K562 (cell line): ENCODE data around the gene CNOT6. TPM values are rescaled to one million over a fixed set of nuclear protein-coding genes. Genes with fewer than 3 reads are reported as not detected.

Source experiments
- ATAC-seq: fragments of 200-7000 bp; cut with Tn5 transposase; 3 replicates; pipeline ENCODE4 v1.9.1; 2020; ENCODE audit warnings: moderate library complexity
- BruUV-seq: library from RNA; stranded (reverse); fragments of 400-500 nt; replicated peaks from 2 replicates; lab custom pipeline; 2021; lab: Mats Ljungman, UMichigan
- CTCF ChIA-PET: fragments of 300-600 bp; formaldehyde crosslinking; extraction: SDS; loops from one replicate; lab custom pipeline; 2021; ENCODE audit warnings: low intra/inter-chr PET ratio; lab: Yijun Ruan, JAX
- POLR2A ChIA-PET: fragments of 300-600, 350-650 bp; sonication (Branson Sonifier 250); formaldehyde crosslinking; extraction: SDS; loops from one replicate; lab custom pipeline; 2021; ENCODE audit warnings: antibody characterized with exemption, inconsistent platforms; lab: Yijun Ruan, JAX
- DNase-seq, 4 experiments: peaks; one replicate each; pipeline versions ENCODE4 v3.0.0 to v3.0.0-alpha.2; 2011 to 2018; ENCODE audit warnings: low spot score in 3 of 4, mixed read lengths in 3 of 4; ENCODE audit errors: extremely low read depth in 1 of 4
- FAIRE-seq: peaks from 2 replicates; lab custom pipeline; 2011; peaks lifted over from hg19 to GRCh38; lab: Jason Lieb, UNC
- H2AFZ ChIP-seq: 2 replicates; pipeline ENCODE4 v1.6.0; 2011; ENCODE audit warnings: low read depth, low read length, control low read depth, inconsistent platforms
- H3K27ac ChIP-seq: fragments of 200-600 bp; 3 replicates; pipeline ENCODE4 v1.8.0; 2011; ENCODE audit warnings: low read depth, mild to moderate bottlenecking, control low read depth, inconsistent platforms, low read length, moderate library complexity, mixed read lengths; ENCODE audit errors: extremely low read depth
- H3K27me3 ChIP-seq, 2 experiments: fragments of 300-600 bp in 1 of 2; 2 replicates in 1 of 2; 3 replicates in 1 of 2; pipeline versions ENCODE4 v1.6.0 to v1.8.0; 2011; ENCODE audit warnings: inconsistent platforms in 2 of 2, low read length in 2 of 2, mild to moderate bottlenecking in 1 of 2, mixed read lengths in 1 of 2, moderate library complexity in 1 of 2; ENCODE audit not compliant: control insufficient read depth in 2 of 2, insufficient read depth in 2 of 2
- H3K36me3 ChIP-seq: fragments of 300-600 bp; 3 replicates; pipeline ENCODE4 v1.8.0; 2011; ENCODE audit warnings: mild to moderate bottlenecking, low read length, inconsistent platforms; ENCODE audit not compliant: control insufficient read depth, insufficient read depth
- H3K4me1 ChIP-seq, 2 experiments: fragments of 200-600 bp in 1 of 2; replicated peaks in 1 of 2; 2 replicates in 1 of 2; 3 replicates in 1 of 2; pipeline versions ENCODE4 v1.5.1 to v1.8.0; 2011; ENCODE audit warnings: inconsistent platforms in 2 of 2, low read length in 2 of 2, mild to moderate bottlenecking in 1 of 2, mixed read lengths in 1 of 2, moderate library complexity in 1 of 2; ENCODE audit not compliant: control insufficient read depth in 2 of 2, insufficient read depth in 2 of 2
- H3K4me2 ChIP-seq: 2 replicates; pipeline ENCODE4 v1.6.1; 2011; ENCODE audit warnings: low read length, control low read depth, inconsistent platforms, mixed read lengths; ENCODE audit not compliant: insufficient read depth
- H3K4me3 ChIP-seq: fragments of 200-600 bp; sonication (generic), shearing (Covaris generic); 2 replicates; pipeline ENCODE4 v1.5.1; 2016; ENCODE audit warnings: control low read depth, inconsistent platforms
- H3K79me2 ChIP-seq: fragments of 200-600 bp; 3 replicates; pipeline ENCODE4 v1.8.0; 2011; ENCODE audit warnings: low read length, inconsistent platforms; ENCODE audit not compliant: control insufficient read depth, insufficient read depth
- H3K9ac ChIP-seq, 2 experiments: 2 replicates each; pipeline versions ENCODE4 v1.6.0 to v1.6.1; 2011; ENCODE audit warnings: low read depth in 2 of 2, low read length in 2 of 2, control low read depth in 1 of 2, inconsistent platforms in 1 of 2, mild to moderate bottlenecking in 1 of 2, mixed read lengths in 1 of 2; ENCODE audit not compliant: insufficient read depth in 1 of 2
- H3K9me1 ChIP-seq: one replicate; pipeline ENCODE4 v1.6.0; 2011; ENCODE audit warnings: inconsistent platforms, mild to moderate bottlenecking, low read length, moderate library complexity; ENCODE audit not compliant: control insufficient read depth, insufficient read depth
- H3K9me3 ChIP-seq: replicated peaks from 2 replicates; pipeline ENCODE4 v1.5.1; 2011; ENCODE audit warnings: low read depth, low read length, inconsistent platforms; ENCODE audit not compliant: control insufficient read depth, insufficient read depth
- H4K20me1 ChIP-seq: replicated peaks from 2 replicates; pipeline ENCODE4 v1.6.1; 2011; ENCODE audit warnings: low read length, inconsistent platforms, mixed read lengths; ENCODE audit not compliant: control insufficient read depth, insufficient read depth
- C11orf30 ChIP-seq: fragments of 450-650 bp; IDR thresholded peaks from 2 replicates; pipeline ENCODE4 v1.6.1; 2016; ENCODE audit warnings: low read depth, mild to moderate bottlenecking
- IRF2 ChIP-seq: sonication (generic); formaldehyde crosslinking; IDR thresholded peaks from 2 replicates; pipeline ENCODE4 v1.8.1; 2022; ENCODE audit warnings: mild to moderate bottlenecking, missing genetic modification reagents
- MAFG ChIP-seq: fragments of 450-650 bp; conservative IDR thresholded peaks from 2 replicates; pipeline ENCODE4 v1.6.1; 2016; ENCODE audit warnings: missing genetic modification characterization, missing compliant biosample characterization
- ZNF316 ChIP-seq: fragments of 450-650 bp; IDR thresholded peaks from 2 replicates; pipeline ENCODE4 v1.6.1; 2016
- WGBS: fragments of 100-300 bp; shearing (Covaris generic); methylation state at CpG from one replicate; pipeline ENCODE4 v1.1.6; 2016; ENCODE audit warnings: low coverage, mixed read lengths; ENCODE audit not compliant: insufficient coverage; ENCODE audit errors: missing lambda C conversion rate; 5-methylcytosine and 5-hydroxymethylcytosine counted together
- in situ Hi-C: fragments of 300-500 bp; cut with MboI; formaldehyde crosslinking; loops from 4 replicates; pipeline ENCODE4 v1.15.0; 2018; ENCODE audit warnings: inconsistent platforms, mixed read lengths
- intact Hi-C: fragments of 100-400 bp; cut with micrococcal nuclease; formaldehyde crosslinking; loops from 2 replicates; pipeline ENCODE4 v1.14.2; 2022
- polyA plus RNA-seq, 8 experiments: library from polyadenylated mRNA; depleted of rRNA in 4 of 8; stranded (reverse) in 5 of 8; unstranded in 3 of 8; fragments of >200 nt; fragmentation: Nextera tagmentation in 2 of 8; fragmentation: Illumina TruSeq in 1 of 8; extraction: Ambion mirVana in 2 of 8; extraction: Trizol in 1 of 8; gene quantifications; 2 replicates each; pipeline versions ENCODE4 v1.2.1 to v1.2.3, GENCODE V29; 2011 to 2014; ENCODE audit warnings: inconsistent platforms in 1 of 8, missing spikeins in 1 of 8
- total RNA-seq, 7 experiments: library from RNA; depleted of rRNA in 6 of 7; stranded (reverse); fragments of >200 nt in 6 of 7; fragmentation: Illumina TruSeq in 2 of 7; extraction: Trizol in 2 of 7; gene quantifications; 2 replicates each; pipeline versions ENCODE4 v1.2.1 to v1.2.3, GENCODE V29; 2011 to 2021; ENCODE audit warnings: low replicate concordance in 1 of 7
- TF ChIP-seq, protein P1 (sequence below): fragments of 250-450 bp; sonication (Bioruptor Pico); IDR thresholded peaks from 2 replicates; pipeline ENCODE4 v1.5.0; 2020; ENCODE audit warnings: mild to moderate bottlenecking, borderline replicate concordance
- TF ChIP-seq, protein P2 (sequence below), 2 experiments: fragments of 450-650 bp; conservative IDR thresholded peaks; 2 replicates each; pipeline ENCODE4 v1.6.1; 2017; ENCODE audit warnings: mild to moderate bottlenecking in 2 of 2, moderate library complexity in 2 of 2

The CNOT6 gene
- total and polyA plus RNA-seq, 9 of the 15 experiments (the other 6 are each of a cell fraction or from before 2014, with no cell fraction given), result 4.9 to 32.4 (median 14.0) TPM

DNA sequence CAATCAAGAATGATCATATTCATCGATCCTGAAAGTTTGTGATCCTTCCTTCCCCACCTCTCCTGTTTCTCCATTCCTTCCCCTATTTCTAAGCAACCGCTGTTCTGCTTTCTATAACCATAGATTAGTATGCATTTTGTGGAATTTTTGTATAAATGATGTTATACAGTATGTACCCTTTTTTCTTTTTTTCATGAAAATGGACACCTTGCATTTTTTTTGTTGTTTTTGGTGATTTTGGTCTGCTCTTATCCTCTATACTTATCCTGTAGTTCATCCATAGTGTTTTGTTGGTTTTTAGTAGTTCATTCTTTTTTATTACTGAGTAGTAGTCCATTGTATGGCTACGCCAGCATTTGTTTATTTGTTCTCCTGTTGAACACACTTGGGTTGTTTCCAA is 51.1 kb downstream of the CNOT6 start:
- peaks cover 42% of the 10 kb centered on the region for H3K36me3 ChIP-seq
- WGBS, result 86% methylated on average over 3 of the region's 3 CpGs
- no peak overlapping the region for H3K4me2 ChIP-seq
- BruUV-seq, result no TSS peak
- no peak overlapping the region for H3K9ac ChIP-seq
- H3K79me2 ChIP-seq, result peaks cover 70% of the 10 kb centered on the region
- TF ChIP-seq, protein P1, sequence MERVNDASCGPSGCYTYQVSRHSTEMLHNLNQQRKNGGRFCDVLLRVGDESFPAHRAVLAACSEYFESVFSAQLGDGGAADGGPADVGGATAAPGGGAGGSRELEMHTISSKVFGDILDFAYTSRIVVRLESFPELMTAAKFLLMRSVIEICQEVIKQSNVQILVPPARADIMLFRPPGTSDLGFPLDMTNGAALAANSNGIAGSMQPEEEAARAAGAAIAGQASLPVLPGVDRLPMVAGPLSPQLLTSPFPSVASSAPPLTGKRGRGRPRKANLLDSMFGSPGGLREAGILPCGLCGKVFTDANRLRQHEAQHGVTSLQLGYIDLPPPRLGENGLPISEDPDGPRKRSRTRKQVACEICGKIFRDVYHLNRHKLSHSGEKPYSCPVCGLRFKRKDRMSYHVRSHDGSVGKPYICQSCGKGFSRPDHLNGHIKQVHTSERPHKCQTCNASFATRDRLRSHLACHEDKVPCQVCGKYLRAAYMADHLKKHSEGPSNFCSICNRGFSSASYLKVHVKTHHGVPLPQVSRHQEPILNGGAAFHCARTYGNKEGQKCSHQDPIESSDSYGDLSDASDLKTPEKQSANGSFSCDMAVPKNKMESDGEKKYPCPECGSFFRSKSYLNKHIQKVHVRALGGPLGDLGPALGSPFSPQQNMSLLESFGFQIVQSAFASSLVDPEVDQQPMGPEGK, result no peak
- TF ChIP-seq ZNF316 (peak; percentile 75), IRF2 (CRISPR knock-in tag) (no peak), MAFG (0 out of 2 replicates have a peak, but pooled peaks have one; percentile 25), C11orf30 (peak; percentile 71)
- TF ChIP-seq, protein P2, sequence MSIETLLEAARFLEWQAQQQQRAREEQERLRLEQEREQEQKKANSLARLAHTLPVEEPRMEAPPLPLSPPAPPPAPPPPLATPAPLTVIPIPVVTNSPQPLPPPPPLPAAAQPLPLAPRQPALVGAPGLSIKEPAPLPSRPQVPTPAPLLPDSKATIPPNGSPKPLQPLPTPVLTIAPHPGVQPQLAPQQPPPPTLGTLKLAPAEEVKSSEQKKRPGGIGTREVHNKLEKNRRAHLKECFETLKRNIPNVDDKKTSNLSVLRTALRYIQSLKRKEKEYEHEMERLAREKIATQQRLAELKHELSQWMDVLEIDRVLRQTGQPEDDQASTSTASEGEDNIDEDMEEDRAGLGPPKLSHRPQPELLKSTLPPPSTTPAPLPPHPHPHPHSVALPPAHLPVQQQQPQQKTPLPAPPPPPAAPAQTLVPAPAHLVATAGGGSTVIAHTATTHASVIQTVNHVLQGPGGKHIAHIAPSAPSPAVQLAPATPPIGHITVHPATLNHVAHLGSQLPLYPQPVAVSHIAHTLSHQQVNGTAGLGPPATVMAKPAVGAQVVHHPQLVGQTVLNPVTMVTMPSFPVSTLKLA (conservative IDR thresholded peaks at IDR 0.05), result no peak
- peaks cover 10 to 13% of the 10 kb centered on the region in 2 experiments; a peak in 4 of 5 replicates for H3K4me1 ChIP-seq
- H3K27ac ChIP-seq, result no peak overlapping the region
- H3K4me3 ChIP-seq, result no peak overlapping the region
- H3K9me3 ChIP-seq, result 0 out of 2 replicates have a peak, but pooled peaks cover 2% of the 10 kb centered on the region
- no peaks in the 10 kb centered on the region for H3K9me1 ChIP-seq
- DNase-seq, result no peak
- POLR2A ChIA-PET, result interaction anchor here (1.2 kb wide), 1 partner anchor 29 kb away, joined by 3 read pairs; no protein-coding TSS in a partner anchor
- H3K27me3 ChIP-seq, result no peaks in the 10 kb centered on the region
- FAIRE-seq, result no peak
- no peak overlapping the region for H2AFZ ChIP-seq
- in situ Hi-C loops, result no loop called here
- CTCF ChIA-PET, result no interaction called here
- ATAC-seq, result no peak
- intact Hi-C loops, result no loop called here
- no peaks in the 10 kb centered on the region; the same call in 1 of the 2 replicates for H4K20me1 ChIP-seq
